H1 (cell line): ENCODE data around the gene BRIP1.
"Not testable (repeated sequence)": the region's sequence is repeated elsewhere in the genome, so short reads cannot be mapped to it uniquely, and the experiment has no call there.

Experiments
- CTCF ChIP-seq, 3 experiments: IDR thresholded peaks; 1 replicate in 2 of 3; 2 replicates in 1 of 3; pipeline versions ENCODE4 v1.5.1 to v1.6.1; 2011; ENCODE audit warnings: low read length in 3 of 3, mild to moderate bottlenecking in 3 of 3, inconsistent platforms in 2 of 3, low read depth in 1 of 3, moderate library complexity in 1 of 3; ENCODE audit not compliant: insufficient read depth in 1 of 3; ENCODE audit errors: control extremely low read depth in 1 of 3
- MAFK ChIP-seq: IDR thresholded peaks from 2 replicates; pipeline ENCODE4 v1.6.1; 2012; ENCODE audit warnings: low read depth, mild to moderate bottlenecking, improper control_type of control experiment, low read length
- NRF1 ChIP-seq: IDR thresholded peaks from 2 replicates; pipeline ENCODE4 v1.6.1; 2011; ENCODE audit warnings: mild to moderate bottlenecking, low read depth, low read length, improper control_type of control experiment
- TAF7 ChIP-seq: optimal IDR thresholded peaks from 2 replicates; pipeline ENCODE3; 2011; ENCODE audit warnings: low read depth, mild to moderate bottlenecking, inconsistent platforms, low read length, moderate library complexity, borderline replicate concordance
- TCF12 ChIP-seq: IDR thresholded peaks from 2 replicates; pipeline ENCODE4 v1.6.1; 2011; ENCODE audit warnings: low read depth, mild to moderate bottlenecking, low read length

- TF ChIP-seq MAFK; NRF1; CTCF (IDR thresholded peaks at IDR 0.05; ENCODE audit: control extremely low read depth in 1 of 3, insufficient read depth in 1 of 3, low read depth in 1 of 3, low read length in 3 of 3); TAF7; TCF12: not testable (repeated sequence)
Measured at GRCh38 chr17:61674609-61675008, 188.7 kb downstream of the BRIP1 start.
